ENCODE measurements around the gene HOXA4. TPM values are rescaled to one million over a fixed set of nuclear protein-coding genes. Genes with fewer than 3 reads are reported as not detected.

HOXA4 gene
- total and polyA plus RNA-seq, 2 of the 8 experiments (the other 6 are each of a cell fraction or from before 2014, with no cell fraction given): not detected

DNA sequence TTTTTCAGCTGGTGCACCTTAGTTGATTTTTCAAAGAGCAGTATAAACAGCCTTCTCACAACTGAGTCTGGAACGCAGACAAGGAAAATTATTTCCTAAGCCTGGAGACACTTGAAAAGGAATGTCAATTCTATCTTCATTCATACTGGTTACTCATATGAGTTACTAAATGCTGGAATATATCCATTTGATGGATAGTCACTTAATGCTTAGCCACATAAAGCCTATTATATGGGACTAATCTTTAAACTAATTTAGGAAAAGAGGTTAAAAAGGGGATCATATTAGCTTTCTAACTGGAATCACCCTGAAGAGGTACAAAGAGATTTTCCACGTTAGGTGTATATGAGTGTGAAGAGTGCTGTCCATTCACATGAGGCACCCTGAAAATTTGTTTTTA is 1.7 kb upstream of the HOXA4 start:
- ChIA-PET CTCF (ENCODE audit: partially characterized antibody) (interaction anchor here (1.0 to 2.7 kb wide), 8 partner anchors 9 to 451 kb away, joined by 3 to 13 read pairs (median 4); partner anchors contain the start of gene HOXA5), POLR2A (ENCODE audit: partially characterized antibody) (no interaction called here)
- Histone ChIP-seq H3K79me1 (ENCODE audit: low read depth, low read length) (no peaks in the 10 kb centered on the region), H2BK15ac (ENCODE audit: low read length) (no peak overlapping the region), H3K56ac (replicated peaks; ENCODE audit: insufficient read length, low read depth, low read length) (no peak overlapping the region), H3K18ac (ENCODE audit: extremely low read depth, low read length) (no peak overlapping the region), H3K9me3 (ENCODE audit: insufficient read depth in 2 of 2, low read depth in 1 of 2, low read length in 1 of 2) (peaks cover 0 to 4% of the 10 kb centered on the region in 2 experiments; a peak in 1 of 4 replicates), H2AK5ac (ENCODE audit: low read depth, low read length) (no peak overlapping the region), H3K27me3 (replicated peaks in 1 of 4; ENCODE audit: control insufficient read depth in 3 of 4, extremely low read depth in 1 of 4, insufficient read depth in 3 of 4, low read length in 3 of 4) (peaks cover 97 to 100% (median 100%) of the 10 kb centered on the region in 4 experiments), H2BK5ac (ENCODE audit: low read depth, low read length) (no peak overlapping the region), H3K14ac (ENCODE audit: insufficient read length) (no peak overlapping the region), H4K20me1 (replicated peaks in 1 of 2; ENCODE audit: control insufficient read depth in 1 of 2, insufficient read depth in 2 of 2, low read length in 2 of 2) (peaks cover 14 to 30% of the 10 kb centered on the region in 2 experiments), H2BK120ac (replicated peaks; ENCODE audit: low read depth, low read length) (no peak overlapping the region), H3K79me2 (ENCODE audit: control insufficient read depth in 1 of 2, insufficient read depth in 2 of 2, low read length in 2 of 2) (no peaks in the 10 kb centered on the region), H3K27ac (ENCODE audit: low read depth, low read length) (no peak overlapping the region), H3K4ac (replicated peaks; ENCODE audit: insufficient read length, low read depth, low read length) (no peak overlapping the region), H3K23me2 (ENCODE audit: low read depth, low read length) (peaks cover 4% of the 10 kb centered on the region; the same call in 1 of the 2 replicates), H4K5ac (ENCODE audit: insufficient read length, low read depth, low read length) (no peak overlapping the region), H4K8ac (ENCODE audit: extremely low read depth, insufficient read depth, low read length) (no peak overlapping the region), H2AFZ (ENCODE audit: low read length) (no peak overlapping the region), H2BK20ac (ENCODE audit: low read length) (no peak overlapping the region), H4K91ac (replicated peaks; ENCODE audit: insufficient read length, low read length) (no peak overlapping the region), H3K36me3 (ENCODE audit: control insufficient read depth in 2 of 4, insufficient read depth in 4 of 4, low read length in 3 of 4) (peaks cover 0 to 16% (median 0%) of the 10 kb centered on the region in 4 experiments; a peak in 2 of 8 replicates), H3K4me2 (ENCODE audit: insufficient read depth in 1 of 2, low read depth in 2 of 2, low read length in 2 of 2) (no peak overlapping the region), H3K4me3 (ENCODE audit: extremely low read depth in 1 of 4, insufficient read depth in 2 of 4, low read depth in 3 of 4, low read length in 4 of 4) (no peak overlapping the region), H3K9ac (replicated peaks in 1 of 4; ENCODE audit: extremely low read depth in 1 of 4, low read depth in 3 of 4, low read length in 3 of 4) (no peak overlapping the region), H3K4me1 (replicated peaks in 1 of 4; ENCODE audit: control insufficient read depth in 3 of 4, insufficient read depth in 4 of 4, low read length in 3 of 4) (peaks cover 0 to 4% (median 2%) of the 10 kb centered on the region in 4 experiments; a peak in 4 of 7 replicates), H2BK12ac (ENCODE audit: low read depth, low read length) (no peak overlapping the region), H3K23ac (ENCODE audit: insufficient read length) (no peak overlapping the region)
- TF ChIP-seq SP4 (IDR thresholded peaks at IDR 0.05; ENCODE audit: low read length) (no peak), SRF (IDR thresholded peaks at IDR 0.05; ENCODE audit: low read depth, low read length) (no peak), TAF1 (IDR thresholded peaks at IDR 0.05; ENCODE audit: low read depth, low read length) (no peak)
- TF ChIP-seq, protein P1, sequence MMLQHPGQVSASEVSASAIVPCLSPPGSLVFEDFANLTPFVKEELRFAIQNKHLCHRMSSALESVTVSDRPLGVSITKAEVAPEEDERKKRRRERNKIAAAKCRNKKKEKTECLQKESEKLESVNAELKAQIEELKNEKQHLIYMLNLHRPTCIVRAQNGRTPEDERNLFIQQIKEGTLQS (IDR thresholded peaks at IDR 0.05; ENCODE audit: insufficient read depth, low read depth, low read length): no peak
- FAIRE-seq (no peak), DNase-seq (ENCODE audit: low read depth in 1 of 2, low spot score in 2 of 2) (no peak)
- WGBS, 2 experiments (ENCODE audit: extremely low coverage in 1 of 2, insufficient coverage in 1 of 2, insufficient read length in 1 of 2, insufficient replicate concordance in 2 of 2, low coverage in 1 of 2, low lambda C conversion rate in 2 of 2, missing lambda C conversion rate in 1 of 2): 49% methylated on average over 2 of the region's 2 CpGs; no CpG with 5 or more reads in 1 of the 2 experiments
